ENCODE data around the gene NUP98.
"Not testable (repeated sequence)": the region's sequence is repeated elsewhere in the genome, so short reads cannot be mapped to it uniquely, and the experiment has no call there.

Gene NUP98

GRCh38 chr11:3827434-3828186 is 30.3 kb upstream of the NUP98 start:
- no peak overlapping the region for H3K4me3 ChIP-seq (ENCODE audit: low read depth, low read length)

- no peak overlapping the region for H3K4me3 ChIP-seq (ENCODE audit: low read depth, low read length)
Observed at GRCh38 chr11:3826721-3827120, 29.4 kb upstream of the NUP98 start.

- H3K4me3 ChIP-seq (ENCODE audit: low read depth, low read length) = no peak overlapping the region
Observed at GRCh38 chr11:3825473-3826154, 28.3 kb upstream of the NUP98 start.

- no peak overlapping the region for H3K4me3 ChIP-seq (ENCODE audit: low read depth, low read length)
Observed at GRCh38 chr11:3824714-3825472, 27.5 kb upstream of the NUP98 start.

- no peak overlapping the region for H3K4me3 ChIP-seq (ENCODE audit: low read depth, low read length)
Observed at GRCh38 chr11:3823762-3824506, 26.6 kb upstream of the NUP98 start.

DNA sequence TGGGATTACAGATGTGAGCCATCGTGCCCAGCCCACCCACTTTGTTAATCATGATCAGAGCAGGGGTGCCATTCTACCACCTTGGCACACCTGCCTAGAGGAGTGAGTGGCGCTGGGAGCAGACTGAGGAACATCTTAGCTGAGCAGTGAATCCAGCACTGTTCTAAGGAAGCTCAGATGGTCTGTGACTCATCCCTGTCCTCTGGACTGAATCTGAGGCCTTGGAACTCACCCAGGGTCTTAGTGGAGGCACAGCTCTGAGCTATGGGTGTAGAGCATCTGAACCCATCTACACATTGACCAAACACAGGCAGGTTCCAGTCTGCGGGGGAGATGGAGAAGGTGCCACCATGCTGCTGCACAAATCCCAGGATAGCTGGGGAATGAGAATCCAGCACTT is 25.9 kb upstream of the NUP98 start:
- H3K4me3 ChIP-seq (ENCODE audit: low read depth, low read length) = no peak overlapping the region

- H3K4me3 ChIP-seq (ENCODE audit: low read depth, low read length) = no peak overlapping the region
Observed at GRCh38 chr11:3822312-3822711, 25.0 kb upstream of the NUP98 start.

DNA sequence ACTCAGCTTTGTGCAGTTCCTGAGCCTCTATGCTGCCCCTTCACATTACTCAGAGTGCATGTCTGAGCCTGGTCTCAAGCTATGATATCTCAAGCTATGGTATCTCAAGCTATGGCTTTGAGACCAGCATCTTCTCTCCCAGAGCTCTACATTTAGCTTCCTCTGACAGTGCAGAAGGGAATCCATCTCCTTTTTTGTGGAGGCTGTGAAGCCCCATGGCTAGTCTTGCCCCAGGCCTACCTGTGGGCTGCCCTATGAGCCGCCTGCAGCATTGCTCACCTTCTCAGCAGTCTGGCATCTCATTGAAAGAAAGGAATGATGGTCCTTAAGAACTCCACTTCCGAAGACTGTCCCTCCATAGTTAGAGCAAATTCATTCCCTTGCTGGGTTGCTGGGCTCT is 23.6 kb upstream of the NUP98 start:
- H3K4me3 ChIP-seq (ENCODE audit: low read depth, low read length) = no peak overlapping the region

DNA sequence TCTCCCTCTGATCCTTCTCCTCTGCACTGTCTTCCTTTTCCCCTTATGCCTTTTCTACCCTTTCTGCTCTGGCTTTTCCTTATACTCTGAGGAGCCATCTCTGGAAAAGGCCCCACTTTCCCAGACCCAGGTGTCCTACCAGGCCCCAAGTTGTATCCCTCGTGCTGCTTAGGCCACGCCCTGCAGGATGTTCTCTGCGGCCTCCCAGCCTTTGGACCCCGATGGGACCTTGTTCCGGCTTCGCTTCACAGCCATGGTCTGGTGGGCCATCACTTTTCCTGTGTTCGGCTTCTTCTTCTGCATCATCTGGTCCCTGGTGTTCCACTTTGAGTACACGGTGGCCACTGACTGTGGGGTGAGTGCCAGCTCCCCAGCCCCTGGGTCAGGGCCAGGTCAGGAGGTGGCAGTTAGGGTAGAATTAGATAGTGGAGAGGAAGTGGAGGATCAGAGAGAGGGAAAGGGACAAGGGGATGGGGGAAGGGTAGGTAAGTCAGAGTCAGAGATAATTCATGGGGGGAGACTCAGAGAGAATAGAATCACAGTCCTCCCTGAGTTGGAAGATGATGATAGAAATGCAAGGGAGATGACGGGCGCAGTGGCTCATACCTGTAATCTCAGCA is 19.9 kb upstream of the NUP98 start:
- H3K4me3 ChIP-seq (ENCODE audit: low read depth, low read length) = no peak overlapping the region

DNA sequence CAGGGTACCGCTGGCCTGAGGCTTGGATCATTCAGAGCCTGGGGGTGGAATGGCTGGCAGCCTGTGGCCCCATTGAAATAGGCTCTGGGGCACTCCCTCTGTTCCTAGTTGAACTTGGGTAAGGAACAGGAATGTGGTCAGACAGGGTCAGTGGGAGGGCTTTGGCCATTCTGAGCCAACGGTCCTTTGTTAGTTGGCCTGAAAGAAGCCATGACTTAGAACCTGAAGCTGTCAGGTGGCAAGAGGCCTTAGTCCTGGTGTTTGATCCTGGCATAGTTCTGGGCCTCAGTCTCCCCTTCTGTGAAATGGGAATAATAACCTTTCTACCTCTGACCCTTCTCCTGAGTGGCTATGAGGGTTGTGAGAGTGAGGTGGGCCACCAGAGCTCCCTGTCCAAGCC is 19.3 kb upstream of the NUP98 start:
- no peak overlapping the region for H3K4me3 ChIP-seq (ENCODE audit: low read depth, low read length)

DNA sequence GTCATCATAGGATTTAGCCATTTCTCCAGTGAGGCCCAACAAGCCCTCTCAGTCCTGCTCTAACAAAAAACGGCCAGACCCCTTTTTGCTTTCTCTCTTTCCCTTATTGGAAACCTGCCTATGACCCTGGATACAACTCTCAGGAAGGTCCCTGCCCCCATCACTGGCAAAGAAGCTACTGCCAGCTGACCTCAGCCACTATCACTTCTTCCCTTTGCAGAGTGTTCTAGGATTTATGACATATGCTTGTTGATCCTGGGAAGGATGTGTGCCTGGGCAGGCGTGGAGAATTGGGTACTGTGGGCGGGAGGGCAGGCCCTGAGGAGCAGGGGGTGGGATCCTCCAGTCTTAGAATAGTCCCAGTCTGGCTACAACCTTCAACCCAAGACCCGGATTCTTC is 18.5 kb upstream of the NUP98 start:
- H3K4me3 ChIP-seq (ENCODE audit: low read depth, low read length) = no peak overlapping the region

DNA sequence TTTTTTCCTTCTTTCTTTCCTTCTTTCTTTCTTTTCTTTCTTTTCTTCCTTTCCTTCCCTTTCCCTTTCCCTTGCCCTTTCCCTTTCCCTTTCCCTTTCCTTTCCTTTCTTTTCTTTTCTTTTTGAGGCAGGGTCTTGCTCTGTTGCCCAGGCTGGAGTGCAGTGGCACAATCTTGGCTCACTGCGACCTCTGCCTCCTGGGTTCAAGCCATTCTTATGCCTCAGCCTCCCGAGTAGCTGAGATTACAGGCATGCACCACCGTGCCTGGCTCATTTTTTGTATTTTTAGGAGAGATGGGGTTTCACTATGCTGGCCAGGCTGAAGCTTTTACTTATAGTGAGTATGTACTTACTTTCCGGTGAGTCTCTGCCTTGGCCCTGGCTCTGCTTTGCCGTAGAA is 17.5 kb upstream of the NUP98 start:
- not testable (repeated sequence) for H3K4me3 ChIP-seq (ENCODE audit: low read depth, low read length)

GRCh38 chr11:3810951-3811350 is 13.6 kb upstream of the NUP98 start:
- no peak overlapping the region for H3K4me3 ChIP-seq (ENCODE audit: low read depth, low read length)

DNA sequence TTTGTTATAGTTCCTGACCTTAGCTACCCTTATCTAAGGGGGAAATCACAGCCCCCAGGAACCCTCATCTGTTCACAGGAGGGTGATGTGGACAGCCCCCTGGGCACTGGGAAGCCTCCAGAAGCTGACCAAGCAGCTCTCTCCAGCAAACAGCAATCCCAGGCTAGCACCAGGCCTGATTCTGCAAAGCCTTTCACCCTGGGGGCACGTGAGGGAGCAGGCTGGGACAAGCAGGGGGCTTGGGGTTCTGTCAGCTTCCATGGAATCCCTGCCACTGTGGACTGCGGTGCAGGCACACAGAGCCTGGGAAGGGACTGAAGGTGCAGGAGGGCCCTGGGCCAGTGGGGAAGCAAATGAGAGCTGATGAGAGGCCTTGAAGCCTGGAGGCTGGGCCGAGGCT is 13.1 kb upstream of the NUP98 start:
- H3K4me3 ChIP-seq (ENCODE audit: low read depth, low read length) = no peak overlapping the region

- no peak overlapping the region for H3K4me3 ChIP-seq (ENCODE audit: low read depth, low read length)
Observed at GRCh38 chr11:3809624-3809928, 12.2 kb upstream of the NUP98 start.

- H3K4me3 ChIP-seq (ENCODE audit: low read depth, low read length) = peak overlapping the region; percentile 56
Observed at GRCh38 chr11:3808861-3809623, 11.7 kb upstream of the NUP98 start.

DNA sequence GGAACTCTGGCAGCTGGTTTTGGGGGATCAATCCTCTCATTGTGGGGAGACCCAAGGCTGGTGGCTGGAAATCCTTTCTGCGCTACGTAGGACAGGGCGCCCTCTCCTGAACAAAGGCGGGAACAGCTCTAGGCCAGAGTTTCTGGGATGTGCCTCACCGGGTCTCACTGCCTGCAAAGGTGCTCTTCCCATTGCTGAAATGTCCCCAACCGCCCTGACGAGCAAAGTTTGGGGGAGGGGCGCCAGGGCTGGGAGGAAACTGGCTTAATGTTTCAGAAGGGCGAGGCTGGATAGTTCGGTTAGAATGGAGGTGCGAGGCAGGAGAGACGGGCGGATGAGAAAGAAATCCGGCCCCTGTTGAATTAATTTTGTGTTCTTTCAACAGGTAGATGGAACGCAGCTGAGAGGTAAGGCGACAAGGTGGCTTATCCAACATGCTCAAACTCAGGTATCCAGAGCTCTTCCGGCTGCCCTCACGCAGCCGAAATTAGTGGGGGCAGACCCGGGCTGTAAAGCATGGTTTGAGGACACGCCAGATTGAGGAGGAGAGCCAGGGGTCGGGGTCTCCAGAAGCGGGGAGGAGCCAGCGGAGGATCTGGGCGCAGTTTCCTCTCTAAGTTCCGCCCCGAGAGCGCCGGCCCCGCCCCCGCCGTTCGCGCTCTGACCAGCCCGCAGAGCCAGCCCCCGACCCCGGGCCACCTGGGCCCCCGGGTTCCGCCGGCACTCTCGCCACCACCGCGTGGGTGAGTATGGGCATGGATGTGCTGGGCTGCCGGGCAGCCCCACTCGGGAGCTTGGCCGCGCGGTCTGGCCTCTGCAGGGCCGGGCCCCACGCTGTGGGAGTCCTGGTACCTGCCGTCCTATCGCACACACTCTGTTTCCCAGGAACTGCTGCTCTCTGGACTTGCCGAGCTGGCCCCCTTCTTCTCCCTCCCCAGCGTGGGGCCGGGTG is 10.8 kb upstream of the NUP98 start, which contains the start of gene PGAP2:
Gene PGAP2 (plus strand): TSS at position 652 of the 952 bp plus-strand sequence. CDS start 2,700 bp downstream, outside the sequence.
- peak within 1 kb of the TSS; percentile 56 for H3K4me3 ChIP-seq (ENCODE audit: low read depth, low read length)

DNA sequence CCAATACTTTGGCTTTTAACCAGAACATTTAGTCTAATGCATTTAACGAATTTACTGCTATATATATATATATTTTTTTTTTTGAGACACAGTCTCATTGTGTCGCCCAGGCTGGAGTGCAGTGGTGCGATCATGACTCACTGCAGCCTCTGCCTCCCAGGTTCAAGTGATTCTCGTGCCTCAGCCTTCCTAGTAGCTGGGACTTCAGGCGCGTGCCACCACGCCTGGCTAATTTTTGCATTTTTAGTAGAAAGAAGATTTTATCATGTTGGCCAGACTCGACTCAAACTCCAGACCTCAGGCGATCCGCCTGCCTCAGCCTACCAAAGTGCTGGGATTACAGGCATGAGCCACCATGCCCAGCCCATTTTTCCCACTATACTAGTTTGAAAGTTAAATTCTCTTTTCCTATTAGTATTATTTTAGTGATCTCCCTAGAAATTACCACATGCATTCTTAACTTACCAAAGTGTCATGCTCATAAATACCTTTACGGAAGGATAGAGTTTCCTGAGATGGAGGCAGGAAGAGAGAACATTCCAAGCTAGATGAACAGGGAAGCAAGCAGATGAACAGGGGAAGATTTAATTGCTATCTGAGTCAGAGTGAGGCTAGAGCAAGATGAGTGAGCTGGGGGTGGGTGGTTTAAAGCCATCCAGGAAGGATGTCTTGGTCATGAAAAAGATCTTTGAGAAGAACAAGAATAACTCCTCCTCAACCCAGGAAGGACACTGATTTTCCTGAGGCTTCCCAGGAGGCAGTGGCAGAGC is 6.6 kb upstream of the NUP98 start:
- H3K4me3 ChIP-seq (ENCODE audit: low read depth, low read length) = no peak overlapping the region
